HG03565 (cell line): ENCODE measurements around the gene PTPRN2.
"Not testable (repeated sequence)": the region's sequence is repeated elsewhere in the genome, so short reads cannot be mapped to it uniquely, and the experiment has no call there.

ENCODE experiments used
- ATAC-seq: cut with Tn5 transposase; IDR thresholded peaks from one replicate; pipeline ENCODE4 v1.9.1; 2021; ENCODE audit warnings: mild to moderate bottlenecking, moderate library complexity; ENCODE audit not compliant: unreplicated experiment

The PTPRN2 gene

DNA sequence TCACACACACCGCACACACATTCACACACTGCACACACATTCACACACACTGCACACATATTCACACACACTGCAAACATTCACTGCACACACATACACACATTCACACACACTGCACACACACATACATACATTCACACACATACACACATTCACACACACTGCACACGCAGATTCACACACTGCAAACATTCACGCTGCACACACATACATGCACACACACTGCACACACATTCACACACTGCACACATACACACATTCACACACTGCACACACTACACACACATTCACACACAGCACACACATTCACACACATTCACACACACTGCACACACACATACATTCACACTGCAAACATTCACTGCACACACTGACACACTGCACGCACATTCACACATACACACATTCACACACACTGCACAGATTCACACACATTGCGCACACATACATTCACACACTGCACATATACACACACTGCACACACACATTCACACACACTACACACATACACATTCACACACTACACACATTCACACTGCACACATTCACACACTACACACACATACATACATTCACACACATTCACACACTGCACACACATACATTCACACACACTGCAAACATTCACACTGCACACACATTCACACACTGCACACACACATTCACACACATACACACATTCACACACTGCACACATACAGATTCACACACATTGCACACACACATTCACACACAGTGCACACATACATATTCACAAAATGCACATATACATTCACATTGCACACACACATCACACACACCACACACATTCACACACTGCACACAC is 325.1 kb downstream of the PTPRN2 start:
- ATAC-seq: no peak

DNA sequence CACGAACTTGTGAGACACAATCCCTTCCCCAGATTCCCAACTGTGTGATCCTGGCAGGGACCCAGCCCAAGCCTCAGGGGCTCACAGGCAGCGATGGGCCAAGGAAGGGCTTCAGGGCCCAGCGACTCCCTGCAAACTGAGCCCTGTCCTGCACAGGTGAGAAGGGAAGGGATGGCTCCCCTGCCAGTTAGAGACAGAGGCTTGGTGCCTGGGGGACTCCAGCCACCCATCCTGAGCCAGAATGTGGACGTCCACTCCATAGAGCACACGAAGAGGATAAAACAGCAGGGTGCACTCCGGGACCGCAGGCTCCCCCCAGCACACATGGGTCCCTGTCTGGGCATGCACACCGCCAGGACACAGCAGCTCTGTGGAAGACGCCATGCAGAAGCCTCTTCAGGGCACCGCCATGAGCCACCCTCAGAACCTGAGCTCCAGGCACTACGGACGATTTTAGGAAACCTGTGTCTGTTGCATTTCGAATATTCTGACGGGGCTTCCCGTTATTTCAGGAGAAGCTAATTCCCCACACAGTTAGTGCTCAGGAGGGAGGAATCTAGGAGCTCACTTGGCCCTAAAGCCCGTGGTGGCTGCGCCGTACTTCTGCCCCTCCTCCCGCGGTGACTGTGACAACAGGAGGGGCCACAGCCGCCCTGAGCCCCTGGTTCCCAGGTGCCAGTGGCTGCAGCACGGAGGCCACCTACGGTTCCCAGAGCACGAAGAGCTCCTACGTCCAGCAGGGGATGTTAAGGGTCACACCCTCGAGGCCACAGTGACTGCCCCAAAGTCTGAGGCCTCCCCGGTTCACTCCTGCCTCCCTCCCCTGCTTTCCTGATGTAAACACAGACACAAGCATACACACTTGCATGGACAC is 326.0 kb downstream of the PTPRN2 start:
- no peak for ATAC-seq

DNA sequence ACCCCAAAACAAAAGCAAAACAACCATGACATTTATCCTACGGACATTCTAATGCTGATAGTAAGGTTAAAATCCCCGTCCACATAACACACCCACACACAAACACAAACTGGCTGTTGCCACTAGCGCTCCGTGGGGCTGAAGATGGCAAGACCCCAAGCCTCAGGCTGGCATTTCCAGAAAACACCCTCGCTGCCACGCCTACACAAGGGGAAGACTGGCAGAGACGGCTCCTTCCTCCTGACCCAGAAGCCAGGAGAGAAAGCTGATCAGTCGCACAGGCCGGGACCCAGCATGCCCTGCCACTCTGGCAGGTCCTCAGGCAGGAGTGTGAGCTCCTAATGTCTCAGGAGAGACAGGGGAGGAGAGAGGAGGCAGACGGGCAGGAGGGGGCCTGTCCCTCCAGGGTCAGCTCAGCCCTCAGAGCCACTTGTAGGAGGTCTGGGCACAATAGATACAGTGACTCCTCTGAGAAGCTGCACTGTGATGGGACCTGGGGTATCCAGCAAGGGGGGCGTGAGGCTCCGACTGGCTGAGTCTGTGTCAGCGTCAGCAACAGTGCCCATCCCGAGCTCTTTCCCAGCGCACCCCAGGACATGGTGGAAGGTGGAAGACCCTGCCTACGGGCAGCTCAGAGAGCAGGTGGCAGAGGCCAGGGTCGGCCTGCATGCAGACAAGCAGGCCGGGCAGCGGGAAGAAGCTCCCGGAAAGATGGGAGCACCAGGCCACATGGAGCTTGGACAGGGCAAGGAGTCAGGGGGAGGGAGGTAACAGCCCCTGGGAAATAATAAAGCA is 326.9 kb downstream of the PTPRN2 start:
- no peak for ATAC-seq

DNA sequence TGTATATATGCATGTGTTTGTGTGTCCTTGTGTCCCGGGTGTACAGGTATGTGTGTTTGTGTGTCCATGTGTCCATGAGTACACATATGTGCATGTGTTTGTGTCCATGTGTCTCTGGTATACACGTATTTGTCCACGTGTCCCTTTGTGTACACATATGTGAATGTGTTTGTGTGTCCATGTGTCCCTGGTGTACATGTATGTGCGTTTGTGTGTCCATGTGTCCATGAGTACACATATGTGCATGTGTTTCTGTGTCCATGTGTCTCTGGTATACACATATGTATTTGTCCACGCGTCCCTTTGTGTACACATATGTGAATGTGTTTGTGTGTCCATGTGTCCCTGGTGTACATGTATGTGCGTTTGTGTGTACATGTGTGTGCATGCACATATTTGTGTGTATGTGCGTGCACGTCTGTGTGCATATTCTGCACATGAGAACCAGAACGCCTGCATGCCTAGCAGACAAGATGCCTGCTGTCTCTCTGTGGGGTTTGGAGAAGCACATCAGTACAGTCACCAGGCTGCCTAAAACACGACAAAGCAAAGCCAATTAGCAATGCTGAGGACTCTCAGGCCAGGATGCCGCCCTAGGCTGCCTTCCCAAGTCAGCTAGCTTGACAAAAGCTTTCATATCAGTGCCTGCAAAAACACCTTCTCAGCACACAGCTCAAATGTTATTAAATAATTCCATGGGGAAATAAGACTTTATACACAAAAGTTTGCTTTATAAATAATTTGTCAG is 327.8 kb downstream of the PTPRN2 start:
- no peak for ATAC-seq

DNA sequence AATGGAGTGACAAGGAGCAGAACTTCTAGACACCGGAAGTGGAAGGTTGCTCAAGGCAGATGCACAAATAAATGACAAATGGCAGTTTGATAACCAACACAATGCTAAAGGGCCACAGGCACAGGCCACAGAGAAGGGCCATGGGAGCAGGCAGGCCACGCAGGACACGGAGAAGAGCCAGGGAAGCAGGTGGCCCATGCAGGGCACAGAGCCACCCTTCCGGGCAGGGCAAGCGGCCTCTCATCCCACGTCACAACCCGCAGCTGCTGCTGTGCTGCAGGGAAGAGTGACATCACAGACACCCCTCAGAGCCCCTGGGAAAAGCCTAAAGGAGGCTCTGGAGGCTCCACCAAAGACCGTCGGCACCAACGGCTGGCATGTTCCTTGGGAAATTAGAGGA is 328.5 kb downstream of the PTPRN2 start:
- ATAC-seq: no peak

DNA sequence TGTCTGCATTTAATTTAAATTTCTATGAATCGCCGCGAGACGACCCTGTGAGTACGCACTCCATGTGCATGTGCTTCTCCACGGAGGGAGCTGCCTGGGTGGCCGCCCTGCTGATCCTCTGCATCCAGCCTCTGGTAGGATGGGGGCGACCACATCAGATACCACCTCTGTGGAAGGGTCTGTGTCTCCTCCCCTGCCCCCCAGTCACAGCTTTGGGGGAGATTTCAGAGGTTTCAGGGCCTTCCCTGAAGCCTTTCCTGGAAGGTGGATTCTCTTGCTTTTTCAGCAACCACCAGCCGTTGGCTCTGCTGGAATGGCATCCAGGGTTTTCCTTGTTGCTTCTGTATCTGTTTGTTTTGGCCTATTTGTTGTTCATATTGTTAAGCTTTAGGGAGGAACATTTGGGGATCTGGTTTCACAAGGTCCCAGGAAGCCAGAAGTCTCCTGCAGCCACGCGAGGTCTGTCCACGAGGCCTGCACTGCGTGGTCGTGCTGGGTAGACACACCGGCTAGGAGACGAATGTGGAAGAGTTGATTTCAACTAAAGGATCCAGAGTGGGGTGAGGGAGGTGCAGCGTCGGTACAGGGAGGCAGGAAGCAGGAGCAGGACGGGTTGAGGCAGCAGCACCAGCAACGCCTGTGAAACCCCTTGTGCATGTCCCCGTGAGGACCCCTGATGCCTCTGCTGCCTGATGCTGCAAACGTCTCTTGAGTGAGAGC is 329.1 kb downstream of the PTPRN2 start:
- no peak for ATAC-seq

DNA sequence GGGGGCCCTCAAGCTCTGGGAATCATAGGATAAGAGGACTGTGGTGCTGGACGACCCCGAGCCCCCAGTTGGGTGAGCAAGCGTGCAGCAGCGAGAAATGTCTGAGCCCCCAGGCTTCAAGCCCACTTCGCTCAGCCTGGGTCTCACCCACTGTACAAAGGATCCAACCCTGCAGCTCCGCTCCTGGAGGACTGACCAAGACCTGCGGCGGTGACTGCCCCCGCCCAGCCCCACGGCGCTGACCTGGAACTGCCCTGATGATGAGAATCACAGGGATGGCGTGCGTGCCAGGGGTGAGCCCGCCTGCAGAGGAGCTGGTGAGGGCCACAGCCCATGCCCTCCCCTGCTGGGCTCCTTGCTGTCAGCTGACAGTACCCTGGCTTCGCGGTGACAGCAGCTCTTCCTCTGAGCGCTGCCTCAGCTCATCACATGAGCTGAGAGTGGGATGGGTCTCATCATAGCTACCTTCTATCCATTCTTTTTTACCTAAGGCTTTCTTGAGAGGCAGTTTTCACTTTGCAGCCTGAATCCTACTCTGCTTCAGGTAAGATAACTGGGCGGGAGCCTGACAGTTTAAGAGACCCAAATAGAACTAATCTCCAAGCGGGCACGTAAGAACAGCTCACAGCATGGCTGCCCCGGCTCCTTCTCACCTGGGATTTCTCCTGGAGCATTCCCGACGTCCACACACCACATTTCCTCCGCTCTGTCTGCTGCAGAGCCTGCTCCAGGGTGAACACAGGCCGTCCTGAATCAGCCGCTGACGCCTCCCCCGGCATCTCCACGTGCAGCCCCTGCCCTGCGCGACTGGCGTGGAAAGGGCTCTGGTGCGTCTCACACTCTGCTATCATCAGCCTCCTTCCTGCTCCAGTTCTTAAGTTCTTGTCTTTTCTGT is 329.9 kb downstream of the PTPRN2 start:
- ATAC-seq: no peak

DNA sequence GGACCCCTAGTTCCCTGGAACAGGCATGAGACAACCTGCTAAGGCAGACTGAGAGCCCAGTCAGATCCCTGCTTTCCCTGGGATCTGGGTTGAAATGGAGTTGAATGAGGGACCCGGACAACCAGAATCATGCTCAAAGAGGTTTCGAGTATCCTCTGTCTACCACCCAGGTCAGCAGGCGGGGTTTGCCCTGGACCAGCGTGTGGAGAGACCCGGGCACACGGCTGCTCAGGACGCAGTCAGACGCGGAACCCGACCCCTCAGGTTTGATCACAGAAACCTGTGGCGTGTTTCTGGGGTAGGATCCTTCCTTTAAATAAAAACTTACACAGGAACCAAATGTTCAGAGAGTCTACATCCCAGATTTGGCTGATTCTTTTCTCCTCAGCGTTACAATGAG is 330.6 kb downstream of the PTPRN2 start:
- no peak for ATAC-seq

DNA sequence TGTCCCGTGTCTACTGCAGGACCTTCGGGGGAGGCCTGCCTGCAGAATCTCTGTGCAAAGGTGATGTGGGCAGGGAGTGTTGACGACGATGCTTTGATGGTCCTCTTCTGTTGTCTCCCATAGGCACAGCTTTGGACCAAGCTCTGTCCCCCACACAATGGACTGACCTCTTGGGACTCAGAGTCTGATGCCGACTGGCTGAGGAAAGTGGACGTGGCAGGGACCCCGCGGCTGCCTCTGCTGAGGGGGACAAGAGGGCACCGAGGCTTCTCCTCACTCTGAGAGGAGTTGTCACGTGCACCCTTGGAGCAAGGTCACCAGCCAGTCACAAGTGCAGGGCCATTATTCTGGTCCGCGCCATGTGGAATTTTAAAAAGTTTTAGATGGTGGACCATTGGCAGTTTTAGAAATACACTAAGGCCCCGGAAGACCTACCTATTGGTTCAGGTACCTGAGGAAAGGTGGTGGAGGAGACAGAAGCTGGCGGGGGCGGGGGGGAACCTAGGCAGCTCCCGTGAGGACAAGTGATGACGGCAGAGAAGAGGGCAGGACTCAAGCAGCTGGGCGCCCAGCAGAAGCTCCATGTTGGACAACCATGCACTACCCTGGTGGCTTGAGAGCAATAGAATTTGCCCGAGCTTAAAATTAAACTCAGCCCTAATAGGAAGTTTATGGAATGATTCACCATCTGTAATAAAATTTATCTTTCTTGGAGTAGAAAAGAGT is 331.4 kb downstream of the PTPRN2 start:
- ATAC-seq: no peak

DNA sequence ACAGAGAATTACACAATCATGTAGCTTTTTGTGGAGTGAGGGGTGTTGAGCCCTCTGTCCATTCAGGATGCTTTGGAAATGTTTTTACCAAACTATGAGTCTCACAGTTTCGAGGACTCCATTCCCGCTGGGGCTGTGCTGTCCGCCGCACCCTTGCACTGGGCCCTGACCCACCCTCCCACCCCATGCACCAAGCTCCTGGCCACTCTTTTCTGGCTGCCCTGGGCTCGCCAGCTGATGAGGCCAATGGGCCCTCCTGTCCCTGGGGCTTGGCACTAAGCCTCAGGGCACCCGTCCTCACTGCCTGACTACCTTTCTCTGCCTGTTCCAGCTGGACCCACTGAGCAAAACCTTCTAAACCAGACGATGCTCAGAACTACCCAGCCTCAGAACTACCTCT is 332.1 kb downstream of the PTPRN2 start:
- ATAC-seq: no peak

DNA sequence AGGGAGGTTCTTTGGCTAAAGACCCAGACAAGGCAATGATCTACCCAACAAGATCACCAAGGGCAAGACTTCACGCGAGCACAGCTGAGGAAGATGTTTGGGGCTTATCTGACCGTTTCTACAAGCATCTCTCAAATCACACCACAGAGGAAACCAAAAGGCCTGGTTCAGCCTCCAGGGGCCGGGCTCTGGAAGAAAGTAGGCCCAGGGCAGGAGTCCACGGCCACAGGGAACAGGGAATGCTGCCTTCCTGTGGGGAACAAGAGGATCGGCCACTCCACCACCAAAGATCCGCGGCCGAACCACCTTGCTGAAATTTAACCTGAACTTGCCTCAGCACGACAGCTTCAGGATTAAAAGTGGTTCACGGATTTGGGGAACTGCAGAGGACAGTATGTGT is 332.5 kb downstream of the PTPRN2 start:
- no peak for ATAC-seq

DNA sequence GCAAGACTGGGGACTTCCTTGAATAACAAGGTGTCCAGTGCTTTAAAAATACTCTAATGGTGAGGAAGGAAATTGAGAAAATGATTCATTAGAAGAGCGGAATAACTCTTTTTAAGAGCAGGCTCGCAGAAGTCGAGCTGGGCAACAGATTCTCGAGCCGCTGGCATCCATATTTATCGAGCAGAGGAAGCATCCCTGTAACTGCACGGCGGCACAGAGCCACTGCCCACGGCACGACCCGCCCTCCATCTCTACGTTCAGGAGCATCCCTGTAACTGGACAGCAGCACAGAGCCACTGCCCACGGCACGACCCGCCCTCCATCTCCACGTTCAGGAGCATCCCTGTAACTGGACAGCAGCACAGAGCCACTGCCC is 334.0 kb downstream of the PTPRN2 start:
- not testable (repeated sequence) for ATAC-seq

DNA sequence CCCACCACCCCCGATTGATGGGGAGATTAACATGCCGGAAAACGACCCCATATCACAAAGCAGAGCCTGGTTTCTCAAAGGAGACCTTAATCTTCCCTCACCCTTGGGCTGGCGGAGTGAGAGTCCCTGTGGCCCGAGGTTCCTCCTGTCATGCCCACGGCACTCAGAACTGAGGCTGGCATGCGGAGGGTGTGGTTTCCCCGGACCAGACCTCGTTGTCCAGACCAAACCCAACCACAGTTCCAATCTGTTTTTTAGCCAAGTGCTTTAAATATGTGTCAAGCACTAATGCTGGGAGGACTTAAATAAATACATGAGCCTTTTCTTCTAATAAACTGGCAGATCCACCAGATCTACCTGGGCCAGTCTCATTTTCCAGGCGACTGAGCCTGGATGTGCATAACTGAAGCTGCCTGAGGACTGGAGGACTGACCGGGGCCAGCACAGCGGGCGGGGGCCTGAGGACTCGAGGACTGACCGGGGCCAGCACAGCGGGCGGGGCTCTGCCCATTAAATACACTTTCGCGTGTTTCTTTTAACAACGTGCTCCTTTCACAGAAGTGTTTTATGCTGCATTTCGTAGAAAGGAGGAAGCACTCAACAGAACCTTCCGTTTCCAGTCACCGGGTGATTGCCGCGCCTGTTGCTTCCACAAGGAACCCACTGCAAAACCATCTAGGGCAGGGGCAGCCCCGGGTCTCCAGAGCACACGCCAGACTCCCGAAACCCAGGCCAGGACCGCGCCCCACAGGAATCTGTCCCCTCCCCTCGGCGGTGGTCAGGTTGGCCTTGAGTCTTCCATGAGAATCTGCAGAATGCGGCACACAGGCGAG is 334.6 kb downstream of the PTPRN2 start:
- no peak for ATAC-seq

DNA sequence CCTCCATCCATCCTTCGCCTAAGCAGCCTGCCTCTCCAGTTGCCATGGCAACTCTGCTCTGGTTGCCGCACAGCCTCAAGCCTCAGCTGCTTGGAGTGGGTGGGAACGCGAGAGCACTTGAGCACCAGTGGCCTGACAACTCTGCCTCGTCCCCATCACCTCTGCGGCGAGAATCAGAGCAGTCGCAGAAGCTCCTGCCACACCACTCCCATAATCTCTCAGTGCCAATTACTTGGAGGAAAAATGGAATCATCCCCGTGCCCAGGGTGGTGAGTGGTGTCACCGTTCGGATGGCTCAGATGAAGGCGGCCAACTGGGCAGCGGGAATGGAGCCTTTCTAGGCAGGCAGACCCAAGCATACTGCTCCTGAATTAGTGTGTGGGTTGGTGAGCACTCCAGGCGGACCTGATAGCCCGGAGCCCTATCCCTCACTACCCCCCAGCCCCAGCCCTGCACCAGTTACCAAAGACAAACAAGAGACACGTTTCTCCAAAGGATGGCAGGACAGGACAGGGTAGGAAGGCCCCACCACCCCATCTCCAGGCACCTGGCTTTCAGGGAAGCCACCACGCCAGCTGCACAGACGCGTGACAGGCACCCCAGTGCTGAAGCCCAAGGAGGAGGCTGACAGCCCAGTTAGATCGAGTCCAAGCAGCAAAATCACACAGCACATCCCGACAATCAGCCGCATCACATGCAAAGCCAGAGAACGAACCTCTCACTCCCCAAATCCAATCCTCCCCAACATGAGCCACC is 335.4 kb downstream of the PTPRN2 start:
- ATAC-seq: no peak

DNA sequence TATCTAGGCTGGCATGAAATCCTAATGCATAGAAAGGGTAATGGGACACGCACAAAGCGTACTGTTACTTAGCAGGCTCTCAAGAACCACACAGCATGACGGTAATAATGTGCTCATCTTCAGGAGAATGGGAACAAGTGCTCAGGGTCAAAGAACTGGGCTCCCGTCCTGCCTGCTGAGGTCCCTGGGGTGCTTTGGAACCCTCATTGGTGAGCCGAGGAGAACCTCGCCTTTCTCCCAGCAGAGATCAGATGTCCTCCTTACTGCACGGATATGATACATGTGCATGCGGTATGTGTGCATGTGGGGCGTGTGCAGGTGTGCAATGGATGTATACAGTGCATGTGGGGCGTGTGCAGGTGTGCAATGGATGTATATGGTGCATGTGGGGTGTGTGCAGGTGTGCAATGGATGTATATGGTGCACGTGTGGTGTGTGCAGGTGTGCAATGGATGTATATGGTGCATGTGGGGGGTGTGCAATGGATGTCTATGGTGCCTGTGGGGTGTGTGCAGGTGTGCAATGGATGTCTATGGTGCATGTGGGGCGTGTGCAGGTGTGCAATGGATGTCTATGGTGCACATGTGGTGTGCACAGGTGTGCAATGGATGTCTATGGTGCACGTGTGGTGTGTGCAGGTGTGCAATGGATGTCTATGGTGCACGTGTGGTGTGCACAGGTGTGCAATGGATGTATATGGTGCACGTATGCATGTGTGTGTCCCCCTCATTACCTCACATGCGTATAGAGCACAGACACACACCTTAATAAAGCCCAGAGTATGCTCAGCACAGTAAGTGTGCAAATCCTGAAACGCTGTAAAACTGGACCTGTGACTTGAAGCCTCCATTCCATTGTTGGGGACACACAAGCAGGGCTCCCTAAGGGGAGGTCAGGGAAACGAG is 336.3 kb downstream of the PTPRN2 start:
- no peak for ATAC-seq

DNA sequence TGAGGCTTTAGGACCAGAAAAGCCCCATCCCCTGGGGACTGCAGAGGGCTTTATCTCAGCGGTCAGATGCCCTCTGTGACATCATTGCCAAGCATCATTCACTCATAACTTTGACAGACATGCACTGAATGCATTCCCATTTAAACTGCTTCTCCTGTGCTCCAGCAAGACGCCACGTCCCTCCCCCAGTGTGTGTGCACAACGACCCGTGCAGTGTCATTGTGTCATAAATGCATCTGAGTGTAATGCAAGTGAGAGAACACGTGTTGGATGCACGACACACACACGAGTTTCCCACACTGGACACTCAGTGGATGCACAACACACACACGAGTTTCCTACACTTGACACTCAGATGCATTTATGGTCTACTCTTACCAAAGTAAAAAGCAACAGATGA is 337.9 kb downstream of the PTPRN2 start:
- no peak for ATAC-seq
